ENCODE measurements around the gene LGALS8.
"Not testable (repeated sequence)": the region's sequence is repeated elsewhere in the genome, so short reads cannot be mapped to it uniquely, and the experiment has no call there.

GRCh38 chr1:236580404-236580803 lies 56.6 kb downstream of the LGALS8 start:
- not testable (repeated sequence) for TF ChIP-seq POLR2A, CTCF (IDR thresholded peaks at IDR 0.05)

Data from body of pancreas (tissue), 4 donors.